ENCODE results near the gene GSC. TPM values are rescaled to one million over a fixed set of nuclear protein-coding genes. Genes with fewer than 3 reads are reported as not detected.

The GSC gene
- total RNA-seq, 2 donors from 2014 or later, result not detected

DNA sequence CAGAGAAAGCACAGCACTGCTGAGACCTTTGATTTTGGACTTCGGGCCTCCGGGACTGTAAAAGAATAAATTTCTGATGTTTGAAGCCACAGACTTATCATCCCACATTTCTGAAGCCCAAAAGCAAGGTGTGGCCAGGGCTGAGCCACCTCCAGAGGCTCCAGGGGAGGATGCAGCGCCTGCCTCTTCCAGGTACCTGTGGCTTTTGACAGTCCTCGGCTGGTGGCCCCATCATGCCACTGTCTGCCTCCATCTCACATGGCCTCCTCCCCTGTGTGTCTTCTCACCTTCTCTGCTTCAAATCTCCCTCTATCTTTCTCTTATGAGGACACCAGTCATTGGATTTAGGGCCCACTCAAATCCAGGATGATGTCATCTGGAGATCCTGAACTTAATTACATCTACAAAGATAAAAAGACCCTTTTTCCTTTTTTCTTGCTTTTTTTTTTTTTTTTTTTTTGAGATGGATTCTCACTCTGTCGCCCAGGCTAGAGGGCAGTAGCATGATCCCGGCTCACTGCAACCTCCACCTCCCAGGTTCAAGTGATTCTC, 15.4 kb downstream of the GSC start:
- Histone ChIP-seq H3K9ac (ENCODE audit: low read depth in 2 of 2, low read length in 2 of 2) (no peak overlapping the region), H3K4me3 (no peak overlapping the region), H3K36me3 (no peaks in the 10 kb centered on the region), H3K27me3 (no peaks in the 10 kb centered on the region), H3K4me1 (no peaks in the 10 kb centered on the region), H3K27ac (no peak overlapping the region), H3K9me3 (no peaks in the 10 kb centered on the region)
- TF ChIP-seq, protein P1, sequence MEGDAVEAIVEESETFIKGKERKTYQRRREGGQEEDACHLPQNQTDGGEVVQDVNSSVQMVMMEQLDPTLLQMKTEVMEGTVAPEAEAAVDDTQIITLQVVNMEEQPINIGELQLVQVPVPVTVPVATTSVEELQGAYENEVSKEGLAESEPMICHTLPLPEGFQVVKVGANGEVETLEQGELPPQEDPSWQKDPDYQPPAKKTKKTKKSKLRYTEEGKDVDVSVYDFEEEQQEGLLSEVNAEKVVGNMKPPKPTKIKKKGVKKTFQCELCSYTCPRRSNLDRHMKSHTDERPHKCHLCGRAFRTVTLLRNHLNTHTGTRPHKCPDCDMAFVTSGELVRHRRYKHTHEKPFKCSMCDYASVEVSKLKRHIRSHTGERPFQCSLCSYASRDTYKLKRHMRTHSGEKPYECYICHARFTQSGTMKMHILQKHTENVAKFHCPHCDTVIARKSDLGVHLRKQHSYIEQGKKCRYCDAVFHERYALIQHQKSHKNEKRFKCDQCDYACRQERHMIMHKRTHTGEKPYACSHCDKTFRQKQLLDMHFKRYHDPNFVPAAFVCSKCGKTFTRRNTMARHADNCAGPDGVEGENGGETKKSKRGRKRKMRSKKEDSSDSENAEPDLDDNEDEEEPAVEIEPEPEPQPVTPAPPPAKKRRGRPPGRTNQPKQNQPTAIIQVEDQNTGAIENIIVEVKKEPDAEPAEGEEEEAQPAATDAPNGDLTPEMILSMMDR (IDR thresholded peaks at IDR 0.05), result no peak
- DNase-seq, result no peak
- intact Hi-C loops (cut with DNase I), result no loop called here

DNA sequence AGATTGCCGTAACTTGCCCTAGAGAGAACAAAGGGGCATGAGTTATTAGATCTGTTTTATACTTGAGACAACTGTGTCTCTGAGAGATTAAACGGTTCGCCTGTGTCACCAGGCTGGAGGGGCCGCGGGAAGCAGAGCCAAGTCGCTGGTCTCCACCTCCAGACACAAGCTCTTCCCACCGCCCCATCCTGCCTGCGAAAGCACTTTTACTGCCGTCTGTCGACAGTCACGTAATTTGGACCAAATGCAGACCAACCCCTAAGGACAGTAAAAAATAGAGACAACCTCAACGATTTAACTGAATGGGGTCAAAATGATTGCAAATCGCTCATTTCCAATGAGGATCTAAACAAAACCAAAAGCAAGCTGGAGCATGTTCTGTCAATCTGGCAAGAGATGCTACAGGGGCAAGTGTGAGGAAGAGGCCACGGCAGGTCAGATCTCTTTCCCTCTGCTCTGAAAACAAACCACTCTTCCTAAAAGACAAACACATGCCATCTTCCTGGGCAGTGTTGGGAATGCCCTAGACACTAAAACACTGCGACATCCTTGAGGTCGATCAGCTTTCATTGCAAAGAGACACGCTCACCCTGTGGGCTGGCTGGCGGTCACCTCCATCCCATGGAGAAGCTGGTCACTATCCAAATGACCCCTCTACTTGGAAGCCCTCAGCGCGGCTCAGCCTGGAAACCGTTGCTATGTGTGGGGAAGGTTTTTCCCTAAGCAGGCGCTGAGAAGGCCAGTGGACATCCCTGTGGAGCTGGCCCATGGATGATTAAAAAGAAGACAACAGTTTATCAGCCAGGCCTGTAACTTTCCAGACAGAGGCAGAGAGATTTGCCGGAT, 17.1 kb downstream of the GSC start:
- H3K9me3 ChIP-seq, result no peaks in the 10 kb centered on the region
- intact Hi-C loops (cut with DNase I), result no loop called here
- no peak for DNase-seq
- TF ChIP-seq, protein P1 (IDR thresholded peaks at IDR 0.05), result no peak
- no peaks in the 10 kb centered on the region for H3K4me1 ChIP-seq
- H3K9ac ChIP-seq (ENCODE audit: low read depth in 2 of 2, low read length in 2 of 2), result no peak overlapping the region
- H3K27me3 ChIP-seq, result no peaks in the 10 kb centered on the region
- H3K4me3 ChIP-seq, result no peak overlapping the region
- no peaks in the 10 kb centered on the region for H3K36me3 ChIP-seq
- H3K27ac ChIP-seq, result no peak overlapping the region

DNA sequence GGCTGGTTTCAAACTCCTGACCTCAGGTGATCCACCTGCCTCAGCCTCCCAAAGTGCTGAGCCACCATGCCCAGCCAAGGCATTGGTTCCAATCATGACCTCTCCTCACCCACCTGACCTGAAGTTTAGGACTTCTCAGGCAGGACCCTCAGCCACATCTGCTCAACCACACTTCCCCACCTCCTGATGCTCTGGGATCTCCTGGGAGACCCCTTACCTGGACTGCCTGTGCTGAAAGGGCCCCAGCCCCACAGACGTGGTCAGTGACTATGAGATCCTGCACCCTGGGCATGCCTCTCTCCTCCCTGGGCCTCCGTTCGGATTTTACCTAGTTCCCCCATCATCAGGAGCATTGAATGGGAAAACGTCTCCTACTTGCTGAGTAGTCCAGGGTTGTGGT, 18.0 kb downstream of the GSC start:
- intact Hi-C loops (cut with DNase I), result no loop called here
- Histone ChIP-seq H3K27me3 (no peaks in the 10 kb centered on the region), H3K9me3 (no peaks in the 10 kb centered on the region), H3K9ac (ENCODE audit: low read depth in 2 of 2, low read length in 2 of 2) (no peak overlapping the region), H3K4me1 (no peaks in the 10 kb centered on the region), H3K27ac (no peak overlapping the region), H3K36me3 (no peaks in the 10 kb centered on the region), H3K4me3 (no peak overlapping the region)
- TF ChIP-seq, protein P1 (IDR thresholded peaks at IDR 0.05), result no peak
- no peak for DNase-seq

DNA sequence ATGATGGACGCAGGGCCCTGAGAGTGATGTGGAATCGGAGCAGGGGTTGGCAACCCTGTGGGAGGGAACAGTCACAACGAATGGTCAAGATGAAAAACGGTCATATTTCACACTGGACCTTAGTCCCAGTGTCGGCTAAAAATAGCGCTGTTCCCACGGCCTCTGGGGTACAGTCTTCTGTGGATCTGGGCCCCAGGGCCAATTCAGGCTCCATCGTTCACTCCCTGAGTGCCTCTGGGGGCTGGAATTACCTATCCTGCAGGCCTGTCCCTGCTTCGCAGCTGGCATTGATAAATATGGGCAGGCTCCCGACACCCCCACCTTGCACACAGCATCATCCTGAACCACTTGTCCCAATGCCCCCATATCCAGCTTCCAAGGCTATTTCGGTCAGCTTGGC, 18.6 kb downstream of the GSC start:
- TF ChIP-seq, protein P1 (IDR thresholded peaks at IDR 0.05), result no peak
- no peaks in the 10 kb centered on the region for H3K27me3 ChIP-seq
- intact Hi-C loops (cut with DNase I), result no loop called here
- no peak overlapping the region for H3K4me3 ChIP-seq
- DNase-seq, result no peak
- no peaks in the 10 kb centered on the region for H3K4me1 ChIP-seq
- H3K36me3 ChIP-seq, result no peaks in the 10 kb centered on the region
- H3K9me3 ChIP-seq, result no peaks in the 10 kb centered on the region
- no peak overlapping the region for H3K27ac ChIP-seq
- no peak overlapping the region for H3K9ac ChIP-seq (ENCODE audit: low read depth in 2 of 2, low read length in 2 of 2)

DNA sequence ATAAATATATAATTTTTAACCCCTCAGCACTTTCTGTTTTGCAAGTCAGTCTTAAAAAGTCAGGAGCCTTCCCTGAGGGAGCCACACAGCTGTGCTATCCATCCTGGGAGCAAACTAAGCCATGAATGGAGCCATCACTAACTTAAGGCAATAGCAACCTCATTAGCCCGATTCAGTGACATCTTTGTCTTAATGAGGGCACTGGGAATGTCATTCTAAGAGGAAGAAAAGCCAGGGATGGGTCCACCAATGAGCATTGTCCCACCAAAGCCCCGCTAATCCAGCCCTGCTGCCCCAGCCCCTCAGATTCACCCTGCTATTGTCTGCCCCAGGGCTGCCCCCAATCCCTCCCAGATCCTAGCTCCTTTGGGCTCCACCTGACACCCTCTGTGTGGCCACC, 19.5 kb downstream of the GSC start:
- no peaks in the 10 kb centered on the region for H3K27me3 ChIP-seq
- no peak overlapping the region for H3K9ac ChIP-seq (ENCODE audit: low read depth in 2 of 2, low read length in 2 of 2)
- TF ChIP-seq, protein P1 (IDR thresholded peaks at IDR 0.05), result no peak
- H3K4me3 ChIP-seq, result no peak overlapping the region
- intact Hi-C loops (cut with DNase I), result no loop called here
- no peaks in the 10 kb centered on the region for H3K36me3 ChIP-seq
- H3K4me1 ChIP-seq, result no peaks in the 10 kb centered on the region
- no peaks in the 10 kb centered on the region for H3K9me3 ChIP-seq
- DNase-seq, result no peak
- no peak overlapping the region for H3K27ac ChIP-seq

Data from colonic mucosa (tissue), 4 donors.